GM19324 (cell line): ENCODE data around the gene PI16.

ENCODE experiments used
- ATAC-seq: cut with Tn5 transposase; IDR thresholded peaks from one replicate; pipeline ENCODE4 v1.9.1; 2021; ENCODE audit warnings: mild to moderate bottlenecking, moderate library complexity; ENCODE audit not compliant: unreplicated experiment, low FRiP score

PI16 gene

GRCh38 chr6:36970892-36971842 lies 16.6 kb downstream of the PI16 start:
- ATAC-seq, result no peak

- ATAC-seq, result no peak
These were observed 17.6 kb downstream of the PI16 start for GRCh38 chr6:36971921-36972673.

- ATAC-seq, result no peak
These were observed 18.7 kb downstream of the PI16 start for GRCh38 chr6:36973190-36973589.

GRCh38 chr6:36973647-36974046 lies 19.1 kb downstream of the PI16 start:
- no peak for ATAC-seq

- ATAC-seq, result no peak
These were observed 20.9 kb downstream of the PI16 start for GRCh38 chr6:36975231-36976006.

GRCh38 chr6:36976007-36976264 lies 21.4 kb downstream of the PI16 start:
- ATAC-seq, result no peak

- no peak for ATAC-seq
These were observed 22.0 kb downstream of the PI16 start for GRCh38 chr6:36976509-36976908.

- ATAC-seq, result no peak
These were observed 22.4 kb downstream of the PI16 start for GRCh38 chr6:36976931-36977330.

GRCh38 chr6:36977470-36977941 lies 23.0 kb downstream of the PI16 start:
- no peak for ATAC-seq

- ATAC-seq, result no peak
These were observed 24.1 kb downstream of the PI16 start for GRCh38 chr6:36978421-36979346.

GRCh38 chr6:36979347-36979742 lies 24.8 kb downstream of the PI16 start:
- ATAC-seq, result no peak

- ATAC-seq, result no peak
These were observed 25.6 kb downstream of the PI16 start for GRCh38 chr6:36980129-36980528.

- no peak for ATAC-seq
These were observed 26.5 kb downstream of the PI16 start for GRCh38 chr6:36980876-36981619.

GRCh38 chr6:36983538-36983937 lies 29.0 kb downstream of the PI16 start:
- ATAC-seq, result no peak

GRCh38 chr6:36984581-36985416 lies 30.3 kb downstream of the PI16 start:
- no peak for ATAC-seq

GRCh38 chr6:36985417-36985807 lies 30.9 kb downstream of the PI16 start:
- ATAC-seq, result no peak

- peak; percentile 94 for ATAC-seq
These were observed 31.5 kb downstream of the PI16 start, which contains the start of gene MTCH1 for GRCh38 chr6:36985808-36986703. Gene MTCH1, minus strand, starts transcription at chr6:36986196. Its CDS starts 23 bp downstream, at chr6:36986173.
